Stimulated activated CD8-positive, alpha-beta memory T cell treated with anti-CD3 and anti-CD28 coated beads, Interleukin-4, amount 100 ng/mL, for 1 hour (primary cell): Measurements from ENCODE around the gene LILRA1.
"Not testable (repeated sequence)": the region's sequence is repeated elsewhere in the genome, so short reads cannot be mapped to it uniquely, and the experiment has no call there.

Experiments
- DNase-seq, 2 donors: peaks; one replicate each; pipeline ENCODE4 v3.0.0-alpha.2; 2020; ENCODE audit warnings: low read depth in 2 of 2, low spot score in 1 of 2

Gene LILRA1

DNA sequence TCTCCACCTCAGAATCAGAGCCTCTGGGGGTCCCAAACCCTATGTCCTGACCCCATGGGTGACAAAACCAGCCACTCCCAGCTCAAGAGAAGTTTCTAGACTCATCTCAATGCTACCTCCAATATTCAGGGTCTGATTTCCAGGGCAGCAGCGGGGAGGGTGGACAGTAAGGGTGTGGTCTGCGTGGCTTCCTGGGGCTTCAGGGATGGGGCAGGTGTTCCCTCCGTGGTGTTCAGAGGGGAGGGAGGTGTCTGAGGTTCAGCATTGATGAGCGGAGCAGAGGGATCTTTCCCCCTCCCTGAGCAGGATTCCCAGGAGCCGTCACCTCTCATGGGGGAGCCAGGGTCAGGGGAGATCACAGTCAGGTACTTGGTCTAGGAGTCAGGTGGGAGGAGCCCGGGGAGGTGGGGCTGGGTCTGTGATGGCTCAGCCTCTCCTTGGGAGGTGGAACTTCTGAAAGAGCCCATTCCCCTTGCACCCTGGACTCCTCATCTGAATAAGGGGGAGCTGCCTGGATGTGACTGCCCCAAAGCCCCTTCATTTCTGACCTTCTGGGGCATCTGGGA lies 16.9 kb upstream of the LILRA1 start:
- DNase-seq = no peak

- DNase-seq = no peak
These were observed 16.1 kb upstream of the LILRA1 start for GRCh38 chr19:54577334-54577733.

DNA sequence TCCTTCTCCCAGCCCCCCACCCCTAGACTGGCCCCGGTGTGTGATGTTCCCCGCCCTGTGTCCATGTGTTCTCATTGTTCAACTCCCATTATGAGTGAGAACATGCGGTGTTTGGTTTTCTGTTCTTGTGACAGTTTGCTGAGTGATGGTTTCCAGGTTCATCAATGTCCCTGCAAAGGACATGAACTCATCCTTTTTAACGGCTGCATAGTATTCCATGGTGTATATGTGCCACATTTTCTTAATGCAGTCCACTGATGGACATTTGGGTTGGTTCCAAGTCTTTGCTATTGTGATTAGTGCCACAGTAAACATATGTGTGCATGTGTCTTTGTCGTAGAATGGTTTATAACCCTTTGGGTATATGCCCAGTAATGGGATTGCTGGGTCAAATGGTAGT lies 15.2 kb upstream of the LILRA1 start:
- not testable (repeated sequence) for DNase-seq

GRCh38 chr19:54586397-54586796 lies 7.0 kb upstream of the LILRA1 start:
- DNase-seq = no peak

DNA sequence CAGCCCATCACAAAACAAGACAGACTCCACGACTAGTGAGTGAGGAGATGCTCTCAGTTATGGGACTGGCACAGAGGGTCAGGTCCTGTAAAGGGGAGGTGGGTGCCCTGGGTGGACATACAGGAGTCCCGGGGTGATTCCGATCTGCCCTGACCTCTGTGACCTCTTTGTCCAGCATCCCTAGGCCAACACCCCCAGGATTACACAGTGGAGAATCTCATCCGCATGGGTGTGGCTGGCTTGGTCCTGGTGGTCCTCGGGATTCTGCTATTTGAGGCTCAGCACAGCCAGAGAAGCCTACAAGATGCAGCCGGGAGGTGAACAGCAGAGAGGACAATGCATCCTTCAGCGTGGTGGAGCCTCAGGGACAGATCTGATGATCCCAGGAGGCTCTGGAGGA lies 6.4 kb upstream of the LILRA1 start:
- DNase-seq = no peak

- DNase-seq = not testable (repeated sequence)
These were observed 647 bp downstream of the LILRA1 start for GRCh38 chr19:54593931-54594626.

DNA sequence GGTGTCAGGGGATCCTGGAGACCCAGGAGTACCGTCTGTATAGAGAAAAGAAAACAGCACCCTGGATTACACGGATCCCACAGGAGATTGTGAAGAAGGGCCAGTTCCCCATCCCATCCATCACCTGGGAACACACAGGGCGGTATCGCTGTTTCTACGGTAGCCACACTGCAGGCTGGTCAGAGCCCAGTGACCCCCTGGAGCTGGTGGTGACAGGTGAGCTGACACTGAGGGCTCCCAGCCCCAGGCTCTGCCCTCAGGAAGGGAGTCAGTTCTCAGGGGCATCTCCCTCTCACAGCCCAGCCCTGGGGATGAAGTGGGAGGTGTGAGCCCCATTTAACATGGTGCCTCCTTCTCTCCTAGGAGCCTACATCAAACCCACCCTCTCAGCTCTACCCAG lies 1.3 kb downstream of the LILRA1 start:
- no peak for DNase-seq

DNA sequence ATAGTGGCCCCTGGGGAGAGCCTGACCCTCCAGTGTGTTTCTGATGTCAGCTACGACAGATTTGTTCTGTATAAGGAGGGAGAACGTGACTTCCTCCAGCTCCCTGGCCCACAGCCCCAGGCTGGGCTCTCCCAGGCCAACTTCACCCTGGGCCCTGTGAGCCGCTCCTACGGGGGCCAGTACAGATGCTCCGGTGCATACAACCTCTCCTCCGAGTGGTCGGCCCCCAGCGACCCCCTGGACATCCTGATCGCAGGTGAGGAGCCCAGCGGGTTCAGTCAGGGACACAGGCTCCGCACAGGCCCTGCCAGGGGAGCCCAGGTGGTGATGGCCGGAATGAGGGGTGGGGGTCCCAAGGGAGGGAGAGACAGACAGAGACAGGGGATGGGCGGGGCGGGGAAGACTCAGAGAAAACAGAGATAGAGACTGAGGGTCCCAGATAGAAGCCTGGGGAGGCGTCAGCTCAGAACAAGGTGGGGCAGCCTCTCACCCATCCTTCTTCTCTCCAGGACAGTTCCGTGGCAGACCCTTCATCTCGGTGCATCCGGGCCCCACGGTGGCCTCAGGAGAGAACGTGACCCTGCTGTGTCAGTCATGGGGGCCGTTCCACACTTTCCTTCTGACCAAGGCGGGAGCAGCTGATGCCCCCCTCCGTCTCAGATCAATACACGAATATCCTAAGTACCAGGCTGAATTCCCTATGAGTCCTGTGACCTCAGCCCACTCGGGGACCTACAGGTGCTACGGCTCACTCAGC lies 2.4 kb downstream of the LILRA1 start:
- DNase-seq = not testable (repeated sequence)

GRCh38 chr19:54600212-54600611 lies 6.8 kb downstream of the LILRA1 start:
- no peak for DNase-seq

DNA sequence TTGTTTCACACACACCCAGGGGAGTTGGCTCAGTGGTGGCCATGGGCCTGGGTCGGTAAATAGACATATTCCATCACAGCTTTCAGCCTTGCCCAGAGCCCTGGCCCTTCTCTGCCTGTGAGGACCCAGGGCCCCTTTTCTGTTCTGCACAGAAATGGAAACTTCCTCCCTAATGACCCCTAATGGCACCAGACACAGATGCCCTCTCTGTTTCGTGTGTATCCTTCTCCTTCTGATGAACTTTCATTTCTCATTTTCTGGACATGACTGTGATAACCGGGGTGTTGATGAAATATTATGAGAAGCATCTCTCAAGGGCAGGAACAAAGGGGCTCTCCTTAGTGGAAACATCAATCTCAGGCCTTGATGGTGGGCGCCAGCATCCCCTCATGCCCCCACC lies 12.8 kb downstream of the LILRA1 start:
- DNase-seq = no peak

DNA sequence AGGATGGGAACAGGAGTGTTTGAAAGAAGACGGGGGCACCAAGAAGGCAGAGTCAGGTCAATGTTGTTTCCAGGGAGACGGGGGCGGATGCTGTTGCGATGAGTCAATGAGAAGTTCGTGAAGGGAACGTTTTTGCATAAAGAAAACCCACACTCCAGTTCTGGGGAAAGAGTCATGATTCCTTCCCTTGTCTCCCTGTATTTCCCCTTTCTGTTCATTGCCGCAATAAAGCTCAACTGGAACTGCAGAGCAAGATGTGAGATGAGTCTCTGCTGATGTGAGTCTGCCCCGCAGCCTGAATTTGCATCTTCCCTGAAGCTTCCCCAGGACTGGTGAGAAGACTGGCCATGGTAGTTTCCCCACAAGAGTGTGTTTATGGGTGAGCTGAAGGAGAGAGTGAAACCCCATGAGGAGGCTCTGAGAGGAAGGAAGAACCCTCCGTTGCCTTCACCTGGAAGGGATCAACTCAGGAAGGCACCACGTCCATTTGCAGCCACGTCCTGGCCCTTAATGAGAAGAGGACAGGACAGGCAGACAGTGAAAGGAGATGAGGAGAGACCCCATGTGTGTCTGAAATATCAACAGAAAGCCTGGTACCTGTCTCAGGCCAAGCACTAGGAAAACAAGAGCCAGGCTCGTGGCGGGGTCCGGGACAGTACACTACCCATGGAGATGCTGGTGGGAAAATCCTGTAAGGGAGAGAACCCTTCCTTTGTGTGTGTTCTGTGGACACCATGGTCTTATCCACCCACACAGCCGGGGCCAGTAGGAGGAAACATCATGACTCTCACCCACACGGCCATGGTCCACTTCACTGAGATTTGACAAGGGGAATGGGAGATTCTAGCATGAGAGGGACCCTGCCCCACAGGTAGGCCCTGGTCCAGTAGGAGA lies 13.7 kb downstream of the LILRA1 start:
- DNase-seq = no peak

DNA sequence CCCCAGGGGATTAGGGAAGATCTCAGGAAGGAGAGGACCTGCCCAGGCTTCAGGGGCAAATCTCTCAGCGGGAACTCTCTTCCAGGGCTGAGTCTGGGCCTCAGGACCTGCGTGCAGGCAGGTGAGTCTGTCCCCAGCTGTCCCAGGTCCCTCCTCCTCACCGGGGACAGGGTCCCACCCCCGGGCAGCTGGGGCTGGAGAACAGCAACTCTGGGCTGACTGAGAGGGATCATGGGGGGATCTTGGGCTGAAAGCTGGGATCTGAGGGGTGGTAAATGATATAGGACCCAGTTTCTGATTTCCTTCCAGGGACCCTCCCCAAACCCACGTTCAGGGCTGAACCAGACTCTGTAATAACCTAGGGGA lies 14.3 kb downstream of the LILRA1 start:
- no peak for DNase-seq

GRCh38 chr19:54608205-54608604 lies 14.8 kb downstream of the LILRA1 start:
- no peak for DNase-seq

- no peak for DNase-seq
These were observed 15.4 kb downstream of the LILRA1 start for GRCh38 chr19:54608792-54609191.

DNA sequence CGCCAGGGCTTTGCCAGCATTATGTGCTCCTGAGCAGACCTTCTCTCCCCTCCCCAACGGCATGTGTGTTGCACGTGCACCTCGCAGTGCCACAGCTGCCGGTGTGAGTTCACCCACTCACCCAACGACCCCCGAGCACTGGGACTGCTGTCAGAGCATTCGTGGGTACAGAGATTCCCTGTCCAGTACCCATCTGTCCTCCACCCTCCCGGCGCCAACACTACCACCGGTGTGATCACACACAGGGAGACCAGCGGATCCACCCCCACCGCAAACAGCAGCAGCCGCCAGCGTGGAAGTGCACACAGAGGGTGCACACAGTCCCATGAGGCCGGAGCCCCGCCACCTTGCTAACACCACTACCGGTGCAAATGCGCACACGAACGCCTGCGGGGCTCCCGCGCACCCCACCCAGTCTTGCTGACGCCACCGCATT lies 15.9 kb downstream of the LILRA1 start:
- no peak for DNase-seq

GRCh38 chr19:54612428-54612827 lies 19.0 kb downstream of the LILRA1 start:
- no peak for DNase-seq

DNA sequence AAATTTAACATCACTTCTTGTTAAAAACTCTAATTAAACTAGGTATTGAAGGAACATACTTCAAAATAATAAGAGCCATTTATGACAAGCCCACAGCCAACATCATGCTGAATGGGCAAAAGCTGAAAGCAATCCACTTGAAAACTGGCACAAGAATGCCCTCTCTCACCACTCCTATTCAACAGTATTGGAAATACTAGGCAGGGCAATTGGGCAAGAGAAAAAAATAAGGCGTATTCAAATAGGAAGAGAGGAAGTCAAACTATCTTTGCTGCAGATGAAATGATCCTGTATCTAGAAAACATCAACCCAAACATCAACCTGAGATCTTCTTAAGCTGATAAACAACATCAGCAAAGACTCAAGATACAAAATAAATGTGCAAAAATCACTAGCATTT lies 21.3 kb downstream of the LILRA1 start:
- no peak for DNase-seq

DNA sequence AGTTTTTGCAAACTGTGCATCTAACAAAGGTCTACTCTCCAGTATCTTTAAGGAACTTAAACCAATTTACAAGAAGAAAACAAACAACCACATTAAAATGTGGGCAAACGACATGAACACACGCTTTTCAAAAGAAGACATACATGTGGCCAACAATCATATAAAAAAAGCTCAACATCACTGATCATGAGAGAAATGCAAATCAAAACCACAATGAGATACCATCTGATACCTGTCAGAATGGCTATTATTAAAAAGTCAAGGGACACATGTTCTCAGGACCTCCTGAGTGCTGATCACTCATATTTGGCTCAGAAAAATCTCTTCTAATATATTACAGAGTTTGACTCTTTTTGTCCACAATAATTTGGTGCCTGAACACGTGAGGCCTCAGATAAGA lies 22.6 kb downstream of the LILRA1 start:
- no peak for DNase-seq

DNA sequence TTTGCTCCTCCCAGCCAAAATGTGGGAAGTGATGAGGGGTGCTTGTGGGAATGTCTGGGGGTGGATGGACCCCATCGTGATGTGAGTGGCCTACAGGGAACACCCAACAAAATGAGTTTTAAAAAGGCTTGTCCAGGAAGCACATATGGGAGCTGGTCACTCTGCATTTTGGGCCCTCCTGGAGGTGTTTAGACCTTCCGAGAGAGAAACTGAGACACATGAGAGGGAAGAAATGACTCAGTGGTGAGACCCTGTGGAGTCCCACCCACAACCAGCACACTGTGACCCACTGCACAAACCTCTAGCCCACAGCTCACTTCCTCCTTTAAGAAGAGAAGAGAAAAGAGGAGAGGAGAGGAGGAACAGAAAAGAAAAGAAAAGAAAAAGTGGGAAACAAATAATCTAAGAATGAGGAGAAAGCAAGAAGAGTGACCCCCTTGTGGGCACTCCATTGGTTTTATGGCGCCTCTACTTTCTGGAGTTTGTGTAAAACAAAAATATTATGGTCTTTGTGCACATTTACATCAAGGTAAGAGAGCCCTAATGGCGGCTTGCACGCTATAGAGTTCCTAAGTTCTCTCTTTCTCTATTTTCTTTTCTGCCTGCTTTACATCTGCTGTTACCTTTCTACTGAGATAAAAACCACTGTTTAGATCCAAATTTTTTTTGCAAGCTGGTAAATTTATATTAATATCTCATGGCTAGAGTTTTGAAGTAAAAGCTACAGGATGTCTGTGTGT lies 23.6 kb downstream of the LILRA1 start:
- no peak for DNase-seq

DNA sequence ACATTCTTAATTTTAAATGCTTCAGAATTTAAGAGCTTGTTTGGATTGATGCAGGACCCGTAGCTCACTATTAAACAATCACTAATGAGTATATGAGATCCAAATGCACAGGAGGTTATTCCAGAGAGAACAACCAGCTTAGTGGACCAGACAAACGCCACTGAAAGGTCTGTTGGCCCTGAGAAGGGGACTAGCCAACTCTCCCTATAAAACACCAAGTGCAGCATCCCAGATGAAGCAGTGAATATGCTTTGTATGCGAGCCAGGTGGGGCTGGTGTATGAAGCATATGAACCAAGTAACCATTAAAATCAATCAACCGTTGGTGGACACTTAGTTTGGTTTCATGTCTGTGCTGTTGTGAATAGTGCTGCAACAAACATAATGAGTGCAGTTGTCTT lies 27.0 kb downstream of the LILRA1 start:
- DNase-seq = no peak

DNA sequence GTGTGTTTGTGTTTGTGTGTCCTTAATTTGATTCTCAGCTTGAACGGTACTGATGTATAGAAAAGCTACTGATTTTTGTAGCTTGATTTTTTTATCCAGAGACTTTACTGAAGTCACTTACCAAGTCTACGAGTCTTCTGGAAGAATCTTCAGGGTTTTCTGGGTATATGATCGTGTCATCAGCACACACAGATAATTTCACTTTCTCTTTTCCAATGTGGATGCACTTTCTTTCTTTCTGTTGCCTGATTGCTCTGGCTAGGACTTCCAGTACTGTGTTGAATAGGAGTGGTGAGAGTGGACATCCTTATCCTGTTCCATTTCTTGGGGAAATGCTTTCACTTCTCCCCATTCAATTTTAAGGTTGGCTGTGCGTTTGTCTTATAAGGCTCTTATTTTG lies 29.0 kb downstream of the LILRA1 start:
- DNase-seq = no peak
